Loucy (cell line): Measurements from ENCODE around the gene CEP41.

ENCODE experiments used
- CTCF ChIP-seq: fragments of 200-600 bp; sonication (generic); conservative IDR thresholded peaks from 2 replicates; pipeline ENCODE4 v1.5.1; 2014; ENCODE audit warnings: mild to moderate bottlenecking, antibody characterized with exemption, low read length
- EZH2phosphoT487 ChIP-seq: fragments of 200-600 bp; IDR thresholded peaks from 2 replicates; pipeline ENCODE4 v1.6.1; 2018; ENCODE audit warnings: antibody characterized with exemption, mild to moderate bottlenecking, moderate library complexity, borderline replicate concordance

GRCh38 chr7:130473876-130474275 lies 33.1 kb upstream of the CEP41 start:
- TF ChIP-seq CTCF (no peak), EZH2phosphoT487 (no peak)
